ENCODE measurements around the gene DAPK3.
"Not testable (repeated sequence)": the region's sequence is repeated elsewhere in the genome, so short reads cannot be mapped to it uniquely, and the experiment has no call there.

DAPK3 gene

GRCh38 chr19:3970808-3971598 lies at the start of gene DAPK3:
TSS of gene DAPK3 (minus strand) at chr19:3971099. CDS start at chr19:3969735, 1,364 bp downstream.
- DNase-seq (ENCODE audit: low read depth in 1 of 2, low spot score in 1 of 2), result peak; percentile 76 to 88

- no peak for DNase-seq (ENCODE audit: low read depth in 1 of 2, low spot score in 1 of 2)
These were observed 48.7 kb upstream of the DAPK3 start for GRCh38 chr19:4019578-4019977.

- no peak for DNase-seq (ENCODE audit: low read depth in 1 of 2, low spot score in 1 of 2)
These were observed 48.0 kb upstream of the DAPK3 start for GRCh38 chr19:4018775-4019504.

- no peak for DNase-seq (ENCODE audit: low read depth in 1 of 2, low spot score in 1 of 2)
These were observed 47.3 kb upstream of the DAPK3 start for GRCh38 chr19:4018140-4018613.

GRCh38 chr19:4016903-4017638 lies 46.2 kb upstream of the DAPK3 start:
- no peak for DNase-seq (ENCODE audit: low read depth in 1 of 2, low spot score in 1 of 2)

- no peak for DNase-seq (ENCODE audit: low read depth in 1 of 2, low spot score in 1 of 2)
These were observed 45.6 kb upstream of the DAPK3 start for GRCh38 chr19:4016486-4016885.

DNA sequence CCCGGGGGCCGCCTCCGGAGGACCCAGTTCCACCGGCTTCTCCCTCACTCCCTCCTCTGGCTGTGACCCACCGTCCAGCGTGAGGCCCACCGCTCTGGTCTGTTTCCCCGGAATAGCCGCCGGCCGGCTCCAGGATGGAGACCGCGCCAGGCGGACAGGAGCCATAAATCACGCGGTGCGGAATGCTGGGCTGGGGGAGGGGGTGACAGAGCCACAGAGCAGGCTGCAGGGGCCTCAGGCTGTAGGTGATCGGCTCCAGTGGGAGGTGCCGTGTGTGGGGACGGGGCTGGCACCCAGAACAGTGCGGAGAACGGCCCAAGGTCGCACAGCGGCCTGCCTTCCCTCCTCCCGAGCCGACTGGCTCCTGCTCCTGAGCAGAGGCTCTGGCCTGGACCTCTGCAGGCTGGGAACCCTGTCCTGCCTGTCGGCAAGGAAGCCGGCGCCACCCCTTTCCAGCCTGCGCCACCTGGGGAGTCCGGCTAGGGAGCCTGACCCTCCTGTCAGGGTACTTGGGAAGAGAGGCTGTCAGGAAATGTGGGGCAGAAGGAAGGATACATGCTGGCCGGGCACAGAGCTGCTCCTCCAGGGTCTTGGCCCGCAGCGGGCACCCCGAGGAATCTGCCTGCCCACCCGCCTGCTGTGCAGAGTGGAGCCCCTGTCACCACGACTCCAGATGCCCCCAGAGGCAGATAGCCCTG lies 45.0 kb upstream of the DAPK3 start:
- DNase-seq (ENCODE audit: low read depth in 1 of 2, low spot score in 1 of 2), result no peak

GRCh38 chr19:4014541-4015491 lies 43.9 kb upstream of the DAPK3 start:
- no peak for DNase-seq (ENCODE audit: low read depth in 1 of 2, low spot score in 1 of 2)

- DNase-seq (ENCODE audit: low read depth in 1 of 2, low spot score in 1 of 2), result no peak
These were observed 43.1 kb upstream of the DAPK3 start for GRCh38 chr19:4013886-4014540.

GRCh38 chr19:4012975-4013634 lies 42.2 kb upstream of the DAPK3 start:
- no peak for DNase-seq (ENCODE audit: low read depth in 1 of 2, low spot score in 1 of 2)

GRCh38 chr19:4012092-4012974 lies 41.4 kb upstream of the DAPK3 start:
- no peak for DNase-seq (ENCODE audit: low read depth in 1 of 2, low spot score in 1 of 2)

DNA sequence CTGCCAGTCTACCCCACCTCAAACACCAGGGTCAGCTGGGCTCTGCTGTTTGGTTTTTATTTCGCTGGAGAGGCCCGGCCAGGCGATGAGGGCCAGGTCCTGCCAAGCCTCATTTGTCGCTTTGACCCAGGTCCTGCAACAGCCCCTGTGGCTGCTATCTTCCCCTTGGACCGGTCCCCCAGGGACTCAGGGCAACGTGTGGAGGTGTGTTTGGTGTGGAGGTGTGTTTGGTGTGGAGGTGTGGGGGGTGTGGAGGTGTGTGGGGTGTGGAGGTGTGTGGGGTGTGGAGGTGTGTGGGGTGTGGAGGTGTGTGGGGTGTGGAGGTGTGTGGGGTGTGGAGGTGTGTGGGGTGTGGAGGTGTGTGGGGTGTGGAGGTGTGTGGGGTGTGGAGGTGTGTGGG lies 40.5 kb upstream of the DAPK3 start:
- not testable (repeated sequence) for DNase-seq (ENCODE audit: low read depth in 1 of 2, low spot score in 1 of 2)

DNA sequence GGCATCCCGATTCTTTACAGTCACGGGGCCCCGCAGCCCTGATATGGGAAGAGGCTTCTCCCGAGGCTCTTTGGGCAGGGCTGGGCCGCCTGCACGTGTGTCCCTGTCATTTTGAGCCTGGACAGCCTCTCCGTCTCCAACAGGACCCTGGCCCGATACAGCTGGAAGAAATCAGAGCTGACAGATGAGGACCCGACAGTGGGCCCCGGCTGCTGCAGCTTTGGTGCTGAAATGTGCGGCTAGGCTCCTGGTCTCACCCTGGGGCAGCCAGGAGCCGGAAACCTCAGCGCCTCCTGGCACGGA lies 39.9 kb upstream of the DAPK3 start:
- DNase-seq (ENCODE audit: low read depth in 1 of 2, low spot score in 1 of 2), result no peak

DNA sequence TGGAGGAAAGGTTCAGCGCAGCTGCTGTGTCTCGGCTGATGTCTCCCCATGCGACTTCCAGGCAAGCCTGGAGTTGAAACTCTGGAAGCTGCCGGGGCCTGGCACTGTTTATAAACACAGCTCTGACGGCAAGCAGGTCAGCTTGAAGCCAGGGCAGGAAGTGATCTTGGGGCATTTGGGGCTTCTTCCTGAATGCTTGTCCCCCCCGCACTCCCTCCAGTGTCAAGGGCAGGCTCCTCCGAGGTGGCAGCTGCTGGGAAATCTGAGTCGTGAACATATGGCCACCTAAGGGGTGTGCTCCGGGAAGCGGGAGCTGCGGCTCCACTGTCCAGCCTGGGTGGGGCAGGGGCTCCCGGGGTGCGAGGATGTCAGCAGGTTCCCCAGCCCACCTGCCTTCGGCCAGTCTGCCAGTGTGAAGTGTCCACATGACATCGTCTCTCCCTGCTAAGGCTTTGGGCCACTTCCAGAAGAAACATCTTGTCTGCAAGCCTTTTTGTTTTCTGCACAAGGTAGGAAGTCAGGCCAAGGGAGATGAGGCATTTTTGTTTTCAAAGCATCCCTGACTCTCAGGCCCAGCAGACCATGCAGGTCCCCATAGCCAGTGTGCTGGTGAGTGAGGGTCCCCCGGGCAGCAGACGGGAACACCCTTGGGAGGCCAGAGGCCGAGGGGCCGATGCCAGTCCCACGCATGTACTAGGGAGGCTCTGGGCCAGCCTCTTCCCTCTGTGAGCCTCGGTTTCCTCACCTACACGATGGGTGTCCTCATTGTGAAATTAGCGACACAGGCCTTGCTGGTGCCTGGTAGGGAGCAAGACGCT lies 39.3 kb upstream of the DAPK3 start:
- no peak for DNase-seq (ENCODE audit: low read depth in 1 of 2, low spot score in 1 of 2)

- DNase-seq (ENCODE audit: low read depth in 1 of 2, low spot score in 1 of 2), result no peak
These were observed 37.1 kb upstream of the DAPK3 start for GRCh38 chr19:4007836-4008539.

DNA sequence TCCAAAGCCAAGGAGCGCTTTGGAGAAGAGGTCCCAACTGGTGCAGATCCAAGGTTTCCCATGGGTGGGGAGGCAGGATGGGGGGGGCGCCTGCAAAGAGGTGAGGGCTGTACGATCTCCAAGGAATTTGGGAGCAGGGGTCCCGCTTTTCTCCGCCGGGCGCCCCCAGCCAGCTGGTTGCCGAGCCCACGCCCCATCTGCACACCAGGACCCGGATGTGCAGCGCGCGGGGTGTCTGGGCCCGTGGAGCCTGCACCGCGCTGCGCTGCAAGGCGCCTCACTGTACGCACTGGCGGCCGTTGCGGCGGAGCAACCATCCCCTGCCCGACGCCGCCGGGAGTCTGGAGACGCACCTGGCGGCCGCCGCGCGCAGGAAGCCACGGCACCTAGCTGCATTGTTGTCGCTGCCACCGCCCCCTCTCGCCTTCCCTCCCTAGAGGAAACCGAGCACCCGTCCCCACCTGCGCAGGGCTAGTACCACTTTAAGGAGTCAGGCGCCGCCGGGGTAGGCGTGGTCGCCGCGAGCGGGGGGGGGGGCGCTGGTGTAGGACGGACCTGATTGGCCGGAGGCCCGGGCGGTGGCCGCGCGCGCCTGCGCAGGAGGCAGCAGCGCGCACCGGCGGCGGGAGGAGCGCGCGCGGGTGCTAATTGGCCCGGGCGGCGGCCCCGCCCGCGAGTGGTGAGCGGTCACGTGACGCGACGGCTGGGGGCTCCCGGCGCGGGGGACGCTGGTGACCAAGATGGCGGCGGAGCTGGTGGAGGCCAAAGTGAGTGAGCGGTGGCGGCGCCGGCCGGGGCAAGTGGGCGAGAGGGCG lies 36.3 kb upstream of the DAPK3 start, which contains the start of gene PIAS4:
Gene PIAS4 (plus strand): TSS at position 716 of the 815 bp plus-strand sequence. CDS start 25 bp downstream, at position 741.
- peak; percentile 93 to 97 for DNase-seq (ENCODE audit: low read depth in 1 of 2, low spot score in 1 of 2)

Measured in activated T-helper 1 cell treated with anti-CD3 and anti-CD28 coated beads, Interleukin-2, amount 50 U/mL, for 16 hours (primary cell).